LNCaP clone FGC (cell line): ENCODE results near the gene NAT16.
"Not testable (repeated sequence)": the region's sequence is repeated elsewhere in the genome, so short reads cannot be mapped to it uniquely, and the experiment has no call there.

ENCODE experiments used
- DNase-seq: peaks from one replicate; pipeline ENCODE4 v3.0.0-alpha.2; 2011; ENCODE audit warnings: low read depth
- H3K4me3 ChIP-seq: 2 replicates; pipeline ENCODE4 v1.5.1; 2011; ENCODE audit warnings: mild to moderate bottlenecking, low read depth, low read length, control low read depth
- CTCF ChIP-seq: IDR thresholded peaks from 2 replicates; pipeline ENCODE4 v1.5.1; 2012; ENCODE audit warnings: mild to moderate bottlenecking; ENCODE audit not compliant: control insufficient read depth, insufficient read depth; ENCODE audit errors: extremely low read depth

The NAT16 gene

GRCh38 chr7:101201695-101202602 lies 21.9 kb upstream of the NAT16 start:
- no peak overlapping the region for H3K4me3 ChIP-seq
- no peak for DNase-seq
- TF ChIP-seq CTCF, result no peak

- no peak within 1 kb of the TSS for H3K4me3 ChIP-seq
- DNase-seq, result no peak
- no peak for TF ChIP-seq CTCF
Observed at GRCh38 chr7:101200862-101201599, 20.9 kb upstream of the NAT16 start, which contains the start of gene MOGAT3. Gene MOGAT3, minus strand, starts transcription at chr7:101201036. Its CDS starts 182 bp downstream, at chr7:101200854.

- DNase-seq, result no peak
- no peak for TF ChIP-seq CTCF
- H3K4me3 ChIP-seq, result no peak overlapping the region
Observed at GRCh38 chr7:101200504-101200861, 20.4 kb upstream of the NAT16 start.

- DNase-seq, H3K4me3 ChIP-seq: not testable (repeated sequence)
Observed at GRCh38 chr7:101199522-101199921, 19.4 kb upstream of the NAT16 start.

GRCh38 chr7:101198476-101198875 lies 18.4 kb upstream of the NAT16 start:
- TF ChIP-seq CTCF, result no peak
- H3K4me3 ChIP-seq, result no peak overlapping the region
- DNase-seq, result no peak

- TF ChIP-seq CTCF, result no peak
- no peak for DNase-seq
- no peak overlapping the region for H3K4me3 ChIP-seq
Observed at GRCh38 chr7:101197991-101198390, 17.9 kb upstream of the NAT16 start.

GRCh38 chr7:101195884-101196283 lies 15.8 kb upstream of the NAT16 start:
- TF ChIP-seq CTCF, result no peak
- DNase-seq, result no peak
- H3K4me3 ChIP-seq, result no peak overlapping the region
